Panc1 (cell line): ENCODE data around the gene CDH26.

Source experiments
- CTCF ChIP-seq: fragments of 450-650 bp; IDR thresholded peaks from 2 replicates; pipeline ENCODE4 v1.5.1; 2017; ENCODE audit warnings: mild to moderate bottlenecking
- POLR2AphosphoS5 ChIP-seq: IDR thresholded peaks from 2 replicates; pipeline ENCODE4 v1.6.1; 2012; ENCODE audit warnings: mild to moderate bottlenecking, low read depth, low read length, moderate library complexity
- REST ChIP-seq, 2 experiments: IDR thresholded peaks; 2 replicates each; pipeline ENCODE4 v1.6.1; 2011 to 2012; ENCODE audit warnings: low read depth in 2 of 2, control low read depth in 1 of 2, low read length in 1 of 2, mild to moderate bottlenecking in 1 of 2, moderate library complexity in 1 of 2; ENCODE audit not compliant: insufficient read depth in 1 of 2
- SIN3A ChIP-seq: IDR thresholded peaks from 2 replicates; pipeline ENCODE4 v1.6.1; 2012; ENCODE audit warnings: low read depth, mild to moderate bottlenecking, low read length, moderate library complexity, borderline replicate concordance; ENCODE audit not compliant: insufficient read depth

DNA sequence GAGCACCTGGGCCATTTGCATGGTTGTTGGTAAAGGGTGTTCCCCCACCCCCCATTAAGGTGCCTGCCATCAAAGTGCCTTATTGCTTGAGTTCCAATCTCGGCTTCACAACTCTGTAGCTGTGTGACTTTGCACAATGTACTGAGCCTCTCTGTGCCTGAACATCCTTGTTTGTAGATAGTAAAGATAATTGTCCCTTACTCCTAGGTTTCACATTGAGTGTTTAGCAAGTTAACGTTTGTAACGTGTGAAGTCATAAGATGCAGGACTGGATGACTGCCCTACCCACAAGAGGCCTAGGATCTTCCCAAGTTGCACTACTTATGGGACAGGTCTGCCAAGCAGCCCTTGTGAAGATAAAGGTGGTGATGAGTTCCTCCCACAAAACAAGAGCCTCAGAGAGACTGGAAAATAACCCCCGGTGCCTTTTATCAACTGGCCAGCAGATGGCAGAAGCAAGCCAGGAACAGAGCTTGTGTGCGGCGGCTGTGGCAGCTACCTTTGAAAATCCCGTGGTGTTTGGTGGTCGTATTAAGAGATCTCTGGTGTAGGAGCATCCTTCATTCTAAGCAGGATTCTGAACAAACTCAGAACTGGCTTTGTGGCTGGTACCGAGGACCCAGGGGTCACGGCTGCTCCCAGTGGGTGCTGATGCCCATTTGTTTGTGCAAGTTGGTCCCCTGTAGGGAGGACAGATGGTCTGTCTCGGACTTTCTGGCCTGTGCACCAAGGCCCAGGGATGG, 99.1 kb downstream of the CDH26 start:
- peak; percentile 90 for TF ChIP-seq CTCF
- TF ChIP-seq REST (IDR thresholded peaks at IDR 0.05; ENCODE audit: insufficient read depth in 1 of 2, low read depth in 2 of 2, low read length in 1 of 2), result no peak
- TF ChIP-seq POLR2AphosphoS5, result no peak
- TF ChIP-seq SIN3A, result no peak
